AG09309 (cell line): ENCODE measurements around the gene ZNF467.

Source experiments
- DNase-seq: peaks from one replicate; pipeline ENCODE4 v3.0.0-alpha.2; 2010; ENCODE audit warnings: low read depth
- H3K4me3 ChIP-seq: 2 replicates; pipeline ENCODE4 v1.5.1; 2011; ENCODE audit warnings: mild to moderate bottlenecking, low read depth, low read length, moderate library complexity; ENCODE audit not compliant: control insufficient read depth
- CTCF ChIP-seq: IDR thresholded peaks from 2 replicates; pipeline ENCODE4 v1.5.1; 2011; ENCODE audit warnings: mild to moderate bottlenecking, low read depth, low read length, inconsistent platforms; ENCODE audit not compliant: insufficient read depth, control insufficient read depth; ENCODE audit errors: missing control alignments

Gene ZNF467

GRCh38 chr7:149723795-149724495 lies 49.4 kb downstream of the ZNF467 start:
- no peak overlapping the region for H3K4me3 ChIP-seq
- TF ChIP-seq CTCF = no peak
- no peak for DNase-seq

GRCh38 chr7:149723082-149723767 lies 50.2 kb downstream of the ZNF467 start:
- no peak for TF ChIP-seq CTCF
- DNase-seq = no peak
- H3K4me3 ChIP-seq = no peak overlapping the region

- no peak for TF ChIP-seq CTCF
- no peak for DNase-seq
- no peak overlapping the region for H3K4me3 ChIP-seq
Observed at GRCh38 chr7:149722356-149722957, 50.9 kb downstream of the ZNF467 start.

GRCh38 chr7:149721084-149721601 lies 52.2 kb downstream of the ZNF467 start:
- no peak for TF ChIP-seq CTCF
- DNase-seq = no peak
- no peak overlapping the region for H3K4me3 ChIP-seq

GRCh38 chr7:149720372-149721083 lies 52.9 kb downstream of the ZNF467 start:
- DNase-seq = no peak
- no peak for TF ChIP-seq CTCF
- H3K4me3 ChIP-seq = no peak overlapping the region

DNA sequence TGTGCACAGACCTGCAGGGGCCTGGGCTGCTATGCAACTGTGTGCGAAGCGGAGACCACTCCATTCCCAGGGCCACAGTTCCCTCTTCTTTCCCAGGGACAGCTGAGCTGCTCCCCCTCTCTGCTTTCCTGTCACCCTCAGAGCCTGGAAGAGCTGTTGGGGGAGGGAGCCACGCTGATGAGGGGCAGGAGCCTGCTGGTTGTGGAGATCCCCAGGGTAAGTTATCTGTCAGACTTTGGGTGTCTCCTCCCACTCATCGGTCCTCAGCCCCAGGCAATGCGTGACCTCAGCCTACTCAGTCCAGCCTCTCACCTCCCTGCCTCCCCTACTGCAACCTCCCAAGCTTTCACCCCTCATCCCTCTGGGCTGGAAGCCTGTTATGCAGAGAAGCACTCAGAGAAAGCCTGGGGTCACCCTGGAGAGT lies 53.5 kb downstream of the ZNF467 start:
- no peak for DNase-seq
- no peak overlapping the region for H3K4me3 ChIP-seq
- no peak for TF ChIP-seq CTCF
